GM13976 (cell line): ENCODE results near the gene ITPR1.
"Not testable (repeated sequence)": the region's sequence is repeated elsewhere in the genome, so short reads cannot be mapped to it uniquely, and the experiment has no call there.

Experiments used
- DNase-seq: peaks from one replicate; pipeline ENCODE4 v3.0.0; 2012; ENCODE audit warnings: low spot score
- CTCF ChIP-seq: IDR thresholded peaks from 2 replicates; pipeline ENCODE4 v1.5.1; 2012; ENCODE audit warnings: borderline replicate concordance, mild to moderate bottlenecking; ENCODE audit not compliant: insufficient read depth; ENCODE audit errors: extremely low read depth, missing control alignments, control extremely low read depth
- in situ Hi-C: fragments of 300-500 bp; cut with MboI; formaldehyde crosslinking; loops from one replicate; pipeline ENCODE4 v1.12.0; 2022; ENCODE audit warnings: low sequenced_read_pairs, mixed read lengths, inconsistent platforms; ENCODE audit not compliant: unreplicated experiment

Gene ITPR1

GRCh38 chr3:4757575-4758248 lies 264.6 kb downstream of the ITPR1 start:
- TF ChIP-seq CTCF, result no peak
- in situ Hi-C loops, result no loop called here
- DNase-seq, result no peak

- TF ChIP-seq CTCF, result no peak
- DNase-seq, result no peak
- in situ Hi-C loops, result no loop called here
Measured at GRCh38 chr3:4758249-4758860, 265.2 kb downstream of the ITPR1 start.

DNA sequence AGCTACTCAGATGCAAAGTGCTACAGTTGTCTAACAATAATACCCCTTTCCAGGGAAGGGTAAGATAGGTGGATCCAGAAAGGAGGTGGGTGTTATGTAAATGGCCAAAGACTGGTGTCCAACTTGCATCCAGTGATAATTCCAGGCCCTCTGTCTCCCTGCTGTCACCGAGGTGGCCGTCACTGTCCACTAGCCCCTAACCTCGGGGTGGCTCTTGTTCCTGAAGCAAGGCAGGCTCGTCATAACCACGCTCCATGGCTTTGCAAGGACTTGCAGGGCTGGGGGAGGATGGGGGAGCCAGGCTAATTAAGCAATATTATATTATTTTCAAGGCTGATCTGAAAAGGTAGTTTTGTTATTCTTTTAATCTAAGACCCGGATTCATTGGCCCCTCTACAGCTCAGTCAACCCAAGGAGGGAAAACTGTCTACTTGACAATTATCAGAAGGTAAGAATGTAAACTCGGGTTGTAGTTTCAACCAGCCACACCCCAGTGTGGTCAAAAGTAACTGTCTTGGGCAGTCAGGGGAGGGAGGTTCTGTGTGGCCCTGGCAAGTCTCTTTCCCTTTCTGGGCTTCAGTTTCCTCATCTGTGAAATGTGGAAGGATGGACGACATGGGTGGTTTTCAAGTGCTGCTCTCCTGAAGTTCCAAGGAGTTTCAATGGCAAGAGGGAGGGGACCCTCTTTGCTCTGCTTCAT lies 266.0 kb downstream of the ITPR1 start:
- DNase-seq, result no peak
- no peak for TF ChIP-seq CTCF

DNA sequence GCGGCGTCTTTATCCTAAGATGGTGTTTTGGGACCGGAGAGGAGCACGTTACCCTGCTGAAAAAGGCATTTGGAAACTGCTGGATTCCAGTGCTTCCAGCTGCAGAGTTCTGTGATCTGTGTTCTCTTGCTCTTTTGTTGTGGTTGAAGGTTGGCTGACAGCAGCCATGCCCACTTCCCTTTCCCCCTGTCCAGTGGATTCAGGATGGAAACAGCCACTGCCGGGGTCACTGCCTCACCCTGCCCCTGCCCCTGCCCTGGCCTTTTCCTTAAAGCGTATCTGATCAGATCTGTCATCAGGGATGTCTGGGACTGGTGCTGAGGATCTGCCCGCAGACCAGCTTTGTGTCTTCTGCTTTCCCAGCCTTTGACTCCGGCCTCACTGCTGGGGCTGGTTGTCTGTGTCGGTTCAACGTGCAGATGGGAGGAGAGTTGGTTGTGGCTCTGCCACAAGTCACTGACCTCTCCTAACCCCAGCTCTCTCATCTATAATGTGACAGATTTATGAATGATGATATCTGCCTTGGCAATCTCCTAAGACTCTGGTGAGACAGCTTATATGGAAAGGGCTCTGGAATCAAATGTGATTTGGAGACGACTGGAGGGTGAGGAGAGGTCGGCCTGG lies 266.7 kb downstream of the ITPR1 start:
- in situ Hi-C loops, result no loop called here
- no peak for TF ChIP-seq CTCF
- no peak for DNase-seq

More for the DNA sequence above, 266.0 kb downstream of the ITPR1 start:
- in situ Hi-C loops, result no loop called here

- no peak for TF ChIP-seq CTCF
- in situ Hi-C loops, result no loop called here
- DNase-seq, result no peak
Measured at GRCh38 chr3:4761759-4762158, 268.6 kb downstream of the ITPR1 start.

GRCh38 chr3:4762481-4763230 lies 269.5 kb downstream of the ITPR1 start:
- DNase-seq, in situ Hi-C loops: not testable (repeated sequence)
